GM13976 (cell line): ENCODE data around the gene DESI1.
"Not testable (repeated sequence)": the region's sequence is repeated elsewhere in the genome, so short reads cannot be mapped to it uniquely, and the experiment has no call there.

Experiments
- DNase-seq: peaks from one replicate; pipeline ENCODE4 v3.0.0; 2012; ENCODE audit warnings: low spot score
- in situ Hi-C: fragments of 300-500 bp; cut with MboI; formaldehyde crosslinking; loops from one replicate; pipeline ENCODE4 v1.12.0; 2022; ENCODE audit warnings: low sequenced_read_pairs, mixed read lengths, inconsistent platforms; ENCODE audit not compliant: unreplicated experiment
- TF ChIP-seq, protein P1 (sequence below): IDR thresholded peaks from 2 replicates; pipeline ENCODE4 v1.5.1; 2012; ENCODE audit warnings: borderline replicate concordance, mild to moderate bottlenecking; ENCODE audit not compliant: insufficient read depth; ENCODE audit errors: extremely low read depth, missing control alignments, control extremely low read depth

The DESI1 gene

DNA sequence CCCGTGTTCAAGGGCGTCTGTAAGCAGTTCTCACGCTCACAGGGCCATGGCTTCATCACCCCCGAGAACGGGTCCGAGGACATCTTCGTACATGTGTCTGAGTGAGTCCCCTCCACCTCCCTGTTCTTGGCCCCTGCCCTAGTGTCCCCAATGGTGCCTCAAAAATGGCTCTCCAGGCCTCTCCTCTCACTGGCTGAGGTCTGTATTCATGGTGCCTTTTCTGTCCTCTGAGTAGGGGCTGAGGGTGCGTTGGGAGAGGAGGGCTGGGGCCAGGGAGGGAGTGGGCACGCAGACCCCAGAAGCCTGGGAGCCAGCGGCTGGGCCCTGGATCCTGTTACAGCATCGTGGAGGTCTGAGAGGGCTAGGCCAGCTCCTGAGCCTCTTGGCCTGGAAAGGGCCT is 47.2 kb downstream of the DESI1 start:
- no peak for DNase-seq
- TF ChIP-seq, protein P1, sequence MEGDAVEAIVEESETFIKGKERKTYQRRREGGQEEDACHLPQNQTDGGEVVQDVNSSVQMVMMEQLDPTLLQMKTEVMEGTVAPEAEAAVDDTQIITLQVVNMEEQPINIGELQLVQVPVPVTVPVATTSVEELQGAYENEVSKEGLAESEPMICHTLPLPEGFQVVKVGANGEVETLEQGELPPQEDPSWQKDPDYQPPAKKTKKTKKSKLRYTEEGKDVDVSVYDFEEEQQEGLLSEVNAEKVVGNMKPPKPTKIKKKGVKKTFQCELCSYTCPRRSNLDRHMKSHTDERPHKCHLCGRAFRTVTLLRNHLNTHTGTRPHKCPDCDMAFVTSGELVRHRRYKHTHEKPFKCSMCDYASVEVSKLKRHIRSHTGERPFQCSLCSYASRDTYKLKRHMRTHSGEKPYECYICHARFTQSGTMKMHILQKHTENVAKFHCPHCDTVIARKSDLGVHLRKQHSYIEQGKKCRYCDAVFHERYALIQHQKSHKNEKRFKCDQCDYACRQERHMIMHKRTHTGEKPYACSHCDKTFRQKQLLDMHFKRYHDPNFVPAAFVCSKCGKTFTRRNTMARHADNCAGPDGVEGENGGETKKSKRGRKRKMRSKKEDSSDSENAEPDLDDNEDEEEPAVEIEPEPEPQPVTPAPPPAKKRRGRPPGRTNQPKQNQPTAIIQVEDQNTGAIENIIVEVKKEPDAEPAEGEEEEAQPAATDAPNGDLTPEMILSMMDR: no peak
- in situ Hi-C loops: no loop called here

DNA sequence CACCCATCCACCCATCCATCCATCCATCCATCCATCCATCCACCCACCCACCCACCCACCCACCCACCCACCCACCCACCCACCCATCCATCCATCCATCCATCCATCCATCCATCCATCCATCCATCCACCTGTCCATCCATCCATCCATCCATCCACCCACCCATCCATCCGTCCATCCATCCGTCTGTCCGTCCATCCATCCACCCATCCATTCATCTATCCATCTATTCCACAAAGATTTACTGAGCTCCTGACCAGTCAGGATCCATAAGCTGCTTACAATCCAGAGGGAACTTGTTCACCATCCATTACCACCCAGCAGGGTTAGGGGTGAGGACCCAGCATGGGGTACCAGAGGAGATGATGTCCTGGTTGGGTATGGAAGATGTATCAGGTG is 48.5 kb downstream of the DESI1 start:
- in situ Hi-C loops, DNase-seq: not testable (repeated sequence)

DNA sequence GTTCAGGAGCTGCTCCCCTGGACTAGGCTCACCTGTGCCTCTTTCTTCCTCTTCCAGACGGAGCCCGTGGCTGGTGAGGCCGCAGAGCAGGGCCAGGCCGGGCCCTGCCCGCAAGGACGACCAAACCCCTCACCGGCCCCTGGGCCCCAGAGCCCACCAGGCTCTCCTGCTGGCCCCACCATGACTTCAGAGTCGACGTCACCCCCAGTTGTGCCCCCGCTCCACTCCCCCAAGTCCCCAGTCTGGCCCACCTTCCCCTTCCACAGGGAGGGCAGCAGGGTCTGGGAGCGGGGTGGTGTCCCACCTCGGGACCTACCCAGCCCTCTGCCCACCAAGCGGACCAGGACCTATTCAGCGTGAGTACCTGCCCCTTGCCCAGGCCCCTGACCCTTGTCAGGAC is 49.1 kb downstream of the DESI1 start:
- no peak for DNase-seq
- TF ChIP-seq, protein P1: no peak
- in situ Hi-C loops: no loop called here

DNA sequence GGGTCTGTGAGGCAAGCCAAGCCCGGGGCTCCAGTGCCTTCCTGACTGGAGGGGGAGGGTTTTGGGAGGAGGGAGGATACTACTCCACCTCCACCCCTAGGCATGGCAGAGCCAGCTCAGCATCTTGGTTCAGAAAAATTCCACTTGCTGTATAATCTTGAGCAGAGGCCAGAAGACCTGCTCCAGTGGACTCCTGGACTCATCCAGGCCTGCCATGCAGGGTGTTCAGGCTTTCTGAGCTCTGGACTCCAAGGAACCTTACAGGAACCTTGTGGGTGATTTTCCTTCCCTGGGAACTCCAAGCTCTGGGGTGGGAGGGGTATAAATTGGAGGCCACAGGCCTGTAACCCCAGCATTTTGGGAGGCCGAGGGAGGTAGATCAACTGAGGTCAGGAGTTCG is 50.6 kb downstream of the DESI1 start:
- DNase-seq: no peak
- TF ChIP-seq, protein P1: no peak
- in situ Hi-C loops: no loop called here

DNA sequence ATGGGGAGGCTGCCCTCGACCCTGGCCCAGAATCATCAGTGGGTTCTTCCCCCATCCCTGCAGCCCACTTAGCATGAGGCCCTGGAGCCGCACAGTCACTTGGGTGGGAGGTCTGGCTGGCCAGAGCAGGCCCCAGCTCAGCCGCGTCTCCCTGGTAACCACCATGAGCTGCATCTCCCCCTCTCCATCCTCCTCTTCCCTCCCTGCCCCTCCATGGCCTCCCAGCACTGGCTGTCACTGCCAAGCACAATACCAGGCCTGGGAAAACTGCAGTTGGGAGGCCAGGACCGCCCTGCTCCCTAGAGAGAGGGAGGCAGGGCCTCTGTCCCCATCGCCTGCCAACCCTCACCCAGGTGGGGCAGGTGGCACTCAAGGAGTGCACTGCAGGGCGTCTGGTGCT is 52.0 kb downstream of the DESI1 start:
- no peak for DNase-seq
- TF ChIP-seq, protein P1: no peak
- in situ Hi-C loops: no loop called here

DNA sequence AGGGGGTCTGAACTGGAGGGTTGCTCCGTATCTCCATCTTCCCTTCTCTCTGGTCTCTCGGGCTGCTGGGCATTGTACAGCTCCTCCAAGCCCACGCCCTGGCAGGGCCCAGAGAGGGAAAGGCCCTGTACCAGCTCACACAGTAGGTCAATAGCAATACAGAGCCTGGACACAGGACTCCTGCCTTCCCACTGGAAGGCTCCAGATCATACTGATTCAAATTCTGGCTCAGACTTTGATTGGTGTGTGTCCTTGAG is 53.4 kb downstream of the DESI1 start:
- DNase-seq: no peak
- in situ Hi-C loops: no loop called here
- TF ChIP-seq, protein P1: no peak

DNA sequence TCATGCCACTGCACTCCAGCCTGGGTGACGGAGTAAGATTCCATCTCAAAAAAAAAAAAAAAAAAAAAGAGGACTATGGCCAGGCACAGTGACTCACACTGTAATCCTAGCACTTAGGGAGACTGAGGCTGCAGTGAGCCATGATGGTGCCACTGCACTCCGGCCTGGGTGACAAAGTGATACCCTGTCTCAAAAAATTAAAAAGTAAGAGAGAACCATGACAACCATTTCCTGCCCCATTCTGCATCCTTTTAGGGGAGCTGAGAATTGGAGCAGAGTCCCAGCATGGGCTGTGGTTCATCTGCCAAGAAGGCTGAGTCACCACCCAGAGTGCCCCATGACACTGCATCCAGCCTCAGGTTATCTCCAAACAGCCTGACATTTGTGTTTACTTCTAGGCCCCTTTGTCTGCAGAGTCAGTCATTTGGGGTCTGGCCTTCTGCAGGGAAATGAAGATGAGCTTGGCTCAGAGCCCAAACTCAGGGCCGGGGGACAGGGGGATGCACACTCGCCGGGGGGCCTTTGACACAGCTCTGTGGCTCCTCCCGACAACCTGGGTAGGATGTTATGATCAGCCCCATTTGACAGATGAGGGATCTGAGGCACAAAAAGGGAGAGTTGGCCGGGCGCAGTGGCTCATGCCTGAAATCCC is 55.3 kb downstream of the DESI1 start:
- TF ChIP-seq, protein P1: no peak
- no peak for DNase-seq
- in situ Hi-C loops: no loop called here
